ENCODE results near the gene FOXK1.

GRCh38 chr7:4683884-4684565 lies 1.9 kb downstream of the FOXK1 start:
- TF ChIP-seq CTCF (IDR thresholded peaks at IDR 0.05) = peak in 4 of 6 experiments; percentile 11 to 38 (median 20)
- TF ChIP-seq POLR2A (IDR thresholded peaks at IDR 0.05) = peak in 1 of 2 donors; percentile 75

Data from adrenal gland (tissue), 5 donors.